Measurements from ENCODE around the gene BBS1.

GRCh38 chr11:66491315-66491935 is 19.0 kb upstream of the BBS1 start:
- TF ChIP-seq REST (IDR thresholded peaks at IDR 0.05): no peak
- no peak for TF ChIP-seq CTCF (IDR thresholded peaks at IDR 0.05; ENCODE audit: low read depth, low read length, missing input control)
- no peak for TF ChIP-seq ATF3 (IDR thresholded peaks at IDR 0.05)
- no peak for TF ChIP-seq SP1 (IDR thresholded peaks at IDR 0.05)
- TF ChIP-seq YY1 (IDR thresholded peaks at IDR 0.05): no peak
- TF ChIP-seq JUND (IDR thresholded peaks at IDR 0.05): no peak
- no peak for TF ChIP-seq RAD21 (IDR thresholded peaks at IDR 0.05)
- TF ChIP-seq RXRA (IDR thresholded peaks at IDR 0.05): no peak
- TF ChIP-seq TAF1 (conservative IDR thresholded peaks at IDR 0.05): no peak
- TF ChIP-seq MAX (IDR thresholded peaks at IDR 0.05): no peak
- no peak for TF ChIP-seq GABPA (IDR thresholded peaks at IDR 0.05 in 1 of 2, conservative IDR thresholded peaks at IDR 0.05 in 1 of 2)
- TF ChIP-seq FOXA1 (IDR thresholded peaks at IDR 0.05): no peak
